Smooth muscle cell (in vitro differentiated cells): Measurements from ENCODE around the gene PSMD14. TPM values are rescaled to one million over a fixed set of nuclear protein-coding genes. Genes with fewer than 3 reads are reported as not detected.

Experiments used
- DNase-seq: peaks from one replicate; lab custom pipeline; 2025; ENCODE audit not compliant: unreplicated experiment; lab: John Stamatoyannopoulos, UW
- H2AFZ ChIP-seq: fragments of 200-600 bp; sonication (generic); 2 replicates; pipeline ENCODE4 v1.6.0; 2016; ENCODE audit warnings: antibody characterized with exemption, low read depth, mild to moderate bottlenecking
- H3F3A ChIP-seq: fragments of 200-600 bp; sonication (generic); 2 replicates; pipeline ENCODE4 v1.6.0; 2017; ENCODE audit warnings: antibody characterized with exemption, low read depth
- H3K27ac ChIP-seq: fragments of 200-600 bp; sonication (generic); 2 replicates; pipeline ENCODE4 v1.5.1; 2016; ENCODE audit warnings: low read depth, mild to moderate bottlenecking
- H3K27me3 ChIP-seq: fragments of 200-600 bp; sonication (generic); 2 replicates; pipeline ENCODE4 v1.6.1; 2016; ENCODE audit warnings: low read depth, mild to moderate bottlenecking
- H3K36me3 ChIP-seq: fragments of 200-600 bp; sonication (generic); 2 replicates; pipeline ENCODE4 v1.5.1; 2016; ENCODE audit warnings: low read depth
- H3K4me1 ChIP-seq: fragments of 200-600 bp; sonication (generic); 2 replicates; pipeline ENCODE4 v1.5.1; 2016; ENCODE audit warnings: low read depth
- H3K4me2 ChIP-seq: fragments of 200-600 bp; sonication (generic); 2 replicates; pipeline ENCODE4 v1.6.0; 2016; ENCODE audit warnings: mild to moderate bottlenecking
- H3K4me3 ChIP-seq: fragments of 200-600 bp; sonication (generic); 2 replicates; pipeline ENCODE4 v1.5.1; 2016; ENCODE audit warnings: mild to moderate bottlenecking
- H3K79me2 ChIP-seq: fragments of 200-600 bp; sonication (generic); 2 replicates; pipeline ENCODE4 v1.6.0; 2016; ENCODE audit warnings: low read depth, mild to moderate bottlenecking
- H3K9ac ChIP-seq: fragments of 200-600 bp; sonication (generic); 2 replicates; pipeline ENCODE4 v1.6.0; 2016; ENCODE audit warnings: low read depth
- H3K9me3 ChIP-seq: fragments of 200-600 bp; sonication (generic); replicated peaks from 2 replicates; pipeline ENCODE4 v1.5.1; 2016; ENCODE audit warnings: low read depth
- H4K20me1 ChIP-seq: fragments of 200-600 bp; sonication (generic); 2 replicates; pipeline ENCODE4 v1.6.0; 2016; ENCODE audit warnings: low read depth
- WGBS: methylation state at CpG from one replicate; pipeline ENCODE4 v1.1.7; 2016; ENCODE audit warnings: low lambda C conversion rate; 5-methylcytosine and 5-hydroxymethylcytosine counted together
- polyA plus RNA-seq: library from polyadenylated mRNA; unstranded; fragments of >200 nt; fragmentation: Nextera tagmentation; extraction: Ambion mirVana; gene quantifications from 2 replicates; pipeline ENCODE4 v1.2.1, GENCODE V29; 2016
- total RNA-seq: library from RNA; depleted of rRNA; stranded (reverse); fragments of >200 nt; gene quantifications from 2 replicates; pipeline ENCODE4 v1.2.3, GENCODE V29; 2014
- TF ChIP-seq, protein P1 (sequence below): fragments of 200-600 bp; sonication (generic); IDR thresholded peaks from 2 replicates; pipeline ENCODE4 v1.5.1; 2017; ENCODE audit warnings: borderline replicate concordance, mild to moderate bottlenecking, antibody characterized with exemption; ENCODE audit not compliant: insufficient read depth, poor library complexity, severe bottlenecking

PSMD14 gene
- total and polyA plus RNA-seq, 2 experiments from 2014 or later = 69.4 to 123 TPM

DNA sequence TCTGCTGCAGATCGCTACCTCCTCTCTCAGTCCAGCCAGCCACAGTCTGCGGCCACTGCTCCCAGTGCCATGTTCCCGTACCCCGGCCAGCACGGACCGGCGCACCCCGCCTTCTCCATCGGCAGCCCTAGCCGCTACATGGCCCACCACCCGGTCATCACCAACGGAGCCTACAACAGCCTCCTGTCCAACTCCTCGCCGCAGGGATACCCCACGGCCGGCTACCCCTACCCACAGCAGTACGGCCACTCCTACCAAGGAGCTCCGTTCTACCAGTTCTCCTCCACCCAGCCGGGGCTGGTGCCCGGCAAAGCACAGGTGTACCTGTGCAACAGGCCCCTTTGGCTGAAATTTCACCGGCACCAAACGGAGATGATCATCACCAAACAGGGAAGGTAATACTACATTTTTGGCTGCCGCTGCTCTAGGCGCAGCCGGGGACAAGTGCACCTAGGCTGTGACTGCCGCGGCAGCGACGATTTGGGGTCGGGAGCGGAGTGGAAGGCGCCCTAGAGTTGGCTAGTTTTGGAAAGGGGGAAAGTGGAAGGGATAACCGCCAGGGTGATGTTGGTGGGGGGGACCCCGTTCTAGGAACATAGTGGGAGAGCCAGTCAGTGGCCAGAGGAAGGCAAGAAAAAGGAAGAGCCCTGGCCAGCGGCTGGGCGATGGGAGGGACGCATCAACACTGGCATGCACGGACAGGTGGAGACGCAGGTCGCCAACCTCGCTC is 108.6 kb downstream of the PSMD14 start:
- Histone ChIP-seq H3K79me2 (no peaks in the 10 kb centered on the region), H3K4me2 (no peak overlapping the region), H2AFZ (no peak overlapping the region), H3K27ac (no peak overlapping the region), H3K9me3 (no peaks in the 10 kb centered on the region), H3K27me3 (peaks cover 94% of the 10 kb centered on the region), H4K20me1 (no peaks in the 10 kb centered on the region), H3K9ac (no peak overlapping the region), H3F3A (no peaks in the 10 kb centered on the region), H3K4me3 (no peak overlapping the region), H3K36me3 (peaks cover under 1% of the 10 kb centered on the region), H3K4me1 (peaks cover 30% of the 10 kb centered on the region)
- WGBS = 6% methylated on average over 41 of the region's 41 CpGs
- no peak for DNase-seq
- TF ChIP-seq, protein P1, sequence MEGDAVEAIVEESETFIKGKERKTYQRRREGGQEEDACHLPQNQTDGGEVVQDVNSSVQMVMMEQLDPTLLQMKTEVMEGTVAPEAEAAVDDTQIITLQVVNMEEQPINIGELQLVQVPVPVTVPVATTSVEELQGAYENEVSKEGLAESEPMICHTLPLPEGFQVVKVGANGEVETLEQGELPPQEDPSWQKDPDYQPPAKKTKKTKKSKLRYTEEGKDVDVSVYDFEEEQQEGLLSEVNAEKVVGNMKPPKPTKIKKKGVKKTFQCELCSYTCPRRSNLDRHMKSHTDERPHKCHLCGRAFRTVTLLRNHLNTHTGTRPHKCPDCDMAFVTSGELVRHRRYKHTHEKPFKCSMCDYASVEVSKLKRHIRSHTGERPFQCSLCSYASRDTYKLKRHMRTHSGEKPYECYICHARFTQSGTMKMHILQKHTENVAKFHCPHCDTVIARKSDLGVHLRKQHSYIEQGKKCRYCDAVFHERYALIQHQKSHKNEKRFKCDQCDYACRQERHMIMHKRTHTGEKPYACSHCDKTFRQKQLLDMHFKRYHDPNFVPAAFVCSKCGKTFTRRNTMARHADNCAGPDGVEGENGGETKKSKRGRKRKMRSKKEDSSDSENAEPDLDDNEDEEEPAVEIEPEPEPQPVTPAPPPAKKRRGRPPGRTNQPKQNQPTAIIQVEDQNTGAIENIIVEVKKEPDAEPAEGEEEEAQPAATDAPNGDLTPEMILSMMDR = no peak

DNA sequence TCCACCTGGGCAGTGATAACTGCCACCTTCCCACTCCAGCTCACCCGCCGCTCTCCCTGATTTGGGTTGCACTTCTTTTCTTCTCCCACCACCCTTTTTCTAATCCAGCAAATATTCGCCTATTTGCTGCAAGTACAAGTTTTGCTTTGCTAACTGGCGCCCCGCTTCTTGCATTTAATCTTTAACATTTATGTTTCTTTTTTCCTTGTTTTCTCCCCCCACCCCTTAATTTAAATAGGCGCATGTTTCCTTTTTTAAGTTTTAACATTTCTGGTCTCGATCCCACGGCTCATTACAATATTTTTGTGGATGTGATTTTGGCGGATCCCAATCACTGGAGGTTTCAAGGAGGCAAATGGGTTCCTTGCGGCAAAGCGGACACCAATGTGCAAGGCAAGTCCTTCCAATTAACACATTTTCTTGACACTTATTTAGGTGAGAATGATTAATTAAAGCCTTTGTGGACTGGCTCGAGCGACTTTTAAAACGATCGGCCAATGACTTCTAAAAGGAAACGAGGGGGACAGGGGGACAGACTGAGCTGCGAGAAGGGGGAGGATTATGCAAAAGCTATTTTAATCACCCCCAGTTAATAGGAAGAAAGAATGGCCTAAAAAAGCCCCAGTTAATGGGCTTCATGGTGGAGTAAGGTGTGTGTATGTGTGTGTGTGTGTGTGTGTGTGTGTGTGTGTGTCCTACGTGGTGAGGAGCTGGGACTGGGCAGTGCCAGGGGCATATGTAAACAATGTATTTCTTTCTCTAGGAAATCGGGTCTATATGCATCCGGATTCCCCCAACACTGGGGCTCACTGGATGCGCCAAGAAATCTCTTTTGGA is 109.4 kb downstream of the PSMD14 start:
- TF ChIP-seq, protein P1 = no peak
- Histone ChIP-seq H3K36me3 (no peaks in the 10 kb centered on the region), H4K20me1 (no peaks in the 10 kb centered on the region), H3K27me3 (peaks cover 100% of the 10 kb centered on the region), H3K9me3 (no peaks in the 10 kb centered on the region), H3F3A (no peaks in the 10 kb centered on the region), H3K27ac (no peak overlapping the region), H3K4me2 (peak overlapping the region; percentile 84), H3K79me2 (no peaks in the 10 kb centered on the region), H3K4me1 (peaks cover 30% of the 10 kb centered on the region), H3K9ac (no peak overlapping the region), H2AFZ (no peak overlapping the region), H3K4me3 (no peak overlapping the region)
- DNase-seq = no peak
- WGBS = 7% methylated on average over 21 of the region's 21 CpGs

DNA sequence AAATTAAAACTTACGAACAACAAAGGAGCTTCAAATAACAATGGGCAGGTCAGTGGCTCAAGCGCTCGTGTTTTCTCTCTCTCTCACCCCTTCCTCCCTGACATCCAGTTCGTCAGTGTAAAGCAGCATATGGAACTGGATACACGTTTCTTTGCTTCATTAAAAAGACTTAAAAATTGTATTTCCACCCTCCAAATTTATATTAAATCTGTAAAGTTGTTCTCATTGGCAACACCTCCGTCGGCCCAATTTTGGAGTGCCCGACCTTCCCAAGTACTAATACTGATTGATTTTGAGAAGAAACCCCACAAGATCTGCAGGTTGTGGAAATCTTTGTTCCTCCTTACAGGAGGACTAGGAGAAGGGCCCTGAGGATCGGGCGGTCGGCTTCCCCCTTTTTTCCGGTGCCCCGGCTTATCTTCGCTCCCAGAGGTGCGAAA is 110.1 kb downstream of the PSMD14 start:
- Histone ChIP-seq H3F3A (no peaks in the 10 kb centered on the region), H3K27ac (no peak overlapping the region), H3K4me3 (peak overlapping the region; percentile 38), H2AFZ (no peak overlapping the region), H3K9ac (no peak overlapping the region), H3K4me2 (peak overlapping the region; percentile 84), H3K9me3 (no peaks in the 10 kb centered on the region), H3K27me3 (peaks cover 100% of the 10 kb centered on the region), H3K4me1 (peaks cover 31% of the 10 kb centered on the region), H4K20me1 (no peaks in the 10 kb centered on the region), H3K79me2 (no peaks in the 10 kb centered on the region), H3K36me3 (no peaks in the 10 kb centered on the region)
- TF ChIP-seq, protein P1 = no peak
- DNase-seq = no peak
- 5% methylated on average over 15 of the region's 15 CpGs for WGBS
